H1 (cell line): ENCODE measurements around the gene SPPL3. TPM values are rescaled to one million over a fixed set of nuclear protein-coding genes. Genes with fewer than 3 reads are reported as not detected.

Experiments used
- CTCF ChIA-PET: fragments of 300-600 bp; sonication (Branson Sonifier 250); formaldehyde crosslinking; loops from one replicate; lab custom pipeline; 2021; ENCODE audit not compliant: partially characterized antibody; lab: Charles Lee
- POLR2A ChIA-PET: fragments of 300-600 bp; sonication (Branson Sonifier 250); formaldehyde crosslinking; loops from one replicate; lab custom pipeline; 2021; ENCODE audit warnings: inconsistent platforms; ENCODE audit not compliant: partially characterized antibody; lab: Charles Lee
- DNase-seq, 2 experiments: peaks; one replicate each; pipeline versions ENCODE4 v3.0.0 to v3.0.0-alpha.2; 2010 to 2022; ENCODE audit warnings: low spot score in 2 of 2, low read depth in 1 of 2, mixed read lengths in 1 of 2
- FAIRE-seq: peaks from 2 replicates; lab custom pipeline; 2011; peaks lifted over from hg19 to GRCh38; lab: Jason Lieb, UNC
- H2AFZ ChIP-seq: 2 replicates; pipeline ENCODE4 v1.8.1; 2012; ENCODE audit warnings: low read length, inconsistent platforms
- H2AK5ac ChIP-seq: 2 replicates; pipeline ENCODE4 v1.6.1; 2013; ENCODE audit warnings: low read depth, low read length
- H2BK120ac ChIP-seq: replicated peaks from 2 replicates; pipeline ENCODE3; 2013; ENCODE audit warnings: low read depth, low read length, inconsistent platforms
- H2BK12ac ChIP-seq: 2 replicates; pipeline ENCODE4 v1.6.1; 2013; ENCODE audit warnings: low read depth, low read length
- H2BK15ac ChIP-seq: 2 replicates; pipeline ENCODE4 v1.6.1; 2013; ENCODE audit warnings: low read length
- H2BK20ac ChIP-seq: 2 replicates; pipeline ENCODE4 v1.6.1; 2013; ENCODE audit warnings: low read length
- H2BK5ac ChIP-seq: 2 replicates; pipeline ENCODE4 v1.6.1; 2013; ENCODE audit warnings: low read depth, low read length
- H3K14ac ChIP-seq: 2 replicates; pipeline ENCODE4 v1.6.1; 2013; ENCODE audit warnings: inconsistent platforms; ENCODE audit not compliant: insufficient read length
- H3K18ac ChIP-seq: 2 replicates; pipeline ENCODE4 v1.6.1; 2013; ENCODE audit warnings: low read length; ENCODE audit errors: extremely low read depth
- H3K23ac ChIP-seq: 2 replicates; pipeline ENCODE4 v1.6.1; 2013; ENCODE audit warnings: inconsistent platforms; ENCODE audit not compliant: insufficient read length
- H3K23me2 ChIP-seq: 2 replicates; pipeline ENCODE4 v1.6.1; 2013; ENCODE audit warnings: low read depth, low read length
- H3K27ac ChIP-seq: 2 replicates; pipeline ENCODE4 v1.6.1; 2011; ENCODE audit warnings: low read depth, low read length, inconsistent platforms
- H3K27me3 ChIP-seq, 4 experiments: replicated peaks in 1 of 4; 1 replicate in 1 of 4; 2 replicates in 3 of 4; pipeline versions ENCODE4 v1.6.1 to v1.8.1; 2011 to 2013; ENCODE audit warnings: low read length in 3 of 4, mild to moderate bottlenecking in 3 of 4, inconsistent platforms in 2 of 4, mixed read lengths in 2 of 4, moderate library complexity in 1 of 4; ENCODE audit not compliant: control insufficient read depth in 3 of 4, insufficient read depth in 3 of 4; ENCODE audit errors: extremely low read depth in 1 of 4
- H3K36me3 ChIP-seq, 4 experiments: 2 replicates each; pipeline versions ENCODE4 v1.6.1 to v1.8.1; 2011 to 2013; ENCODE audit warnings: mild to moderate bottlenecking in 4 of 4, low read length in 3 of 4, moderate library complexity in 2 of 4, control low read depth in 1 of 4, inconsistent platforms in 1 of 4; ENCODE audit not compliant: insufficient read depth in 4 of 4, control insufficient read depth in 2 of 4
- H3K4ac ChIP-seq: replicated peaks from 2 replicates; pipeline ENCODE3; 2013; ENCODE audit warnings: low read length, low read depth, mixed read lengths, inconsistent platforms; ENCODE audit not compliant: insufficient read length
- H3K4me1 ChIP-seq, 4 experiments: replicated peaks in 1 of 4; 1 replicate in 1 of 4; 2 replicates in 3 of 4; pipeline versions ENCODE4 v1.6.1 to v1.8.1; 2011 to 2013; ENCODE audit warnings: low read length in 3 of 4, inconsistent platforms in 2 of 4, mixed read lengths in 1 of 4; ENCODE audit not compliant: insufficient read depth in 4 of 4, control insufficient read depth in 3 of 4
- H3K4me2 ChIP-seq, 2 experiments: 2 replicates each; pipeline versions ENCODE4 v1.6.1 to v1.8.1; 2011 to 2013; ENCODE audit warnings: low read depth in 2 of 2, low read length in 2 of 2, control low read depth in 1 of 2, inconsistent platforms in 1 of 2, mild to moderate bottlenecking in 1 of 2; ENCODE audit not compliant: insufficient read depth in 1 of 2
- H3K4me3 ChIP-seq, 4 experiments: fragments of 200-600, 300-600 bp in 1 of 4; sonication (generic), shearing (Covaris generic), sonication (Bioruptor Twin) in 1 of 4; 2 replicates each; pipeline versions ENCODE4 v1.5.1 to v1.8.1; 2011 to 2016; ENCODE audit warnings: low read length in 4 of 4, low read depth in 3 of 4, control low read depth in 2 of 4, inconsistent platforms in 2 of 4, mild to moderate bottlenecking in 2 of 4, mixed read lengths in 1 of 4, moderate library complexity in 1 of 4; ENCODE audit not compliant: insufficient read depth in 2 of 4; ENCODE audit errors: extremely low read depth in 1 of 4
- H3K56ac ChIP-seq: replicated peaks from 2 replicates; pipeline ENCODE3; 2013; ENCODE audit warnings: low read depth, mild to moderate bottlenecking, mixed read lengths, low read length, inconsistent platforms; ENCODE audit not compliant: insufficient read length
- H3K79me1 ChIP-seq: 2 replicates; pipeline ENCODE4 v1.6.1; 2013; ENCODE audit warnings: low read depth, low read length, control low read depth
- H3K79me2 ChIP-seq, 2 experiments: 2 replicates each; pipeline versions ENCODE4 v1.6.1 to v1.8.1; 2012 to 2013; ENCODE audit warnings: low read length in 2 of 2, mild to moderate bottlenecking in 2 of 2, inconsistent platforms in 1 of 2; ENCODE audit not compliant: insufficient read depth in 2 of 2, control insufficient read depth in 1 of 2
- H3K9ac ChIP-seq, 4 experiments: replicated peaks in 1 of 4; 1 replicate in 1 of 4; 2 replicates in 3 of 4; pipeline versions ENCODE4 v1.6.1 to v1.8.1; 2011 to 2013; ENCODE audit warnings: low read depth in 3 of 4, low read length in 3 of 4, control low read depth in 2 of 4, mild to moderate bottlenecking in 2 of 4, moderate library complexity in 2 of 4, inconsistent platforms in 1 of 4; ENCODE audit errors: extremely low read depth in 1 of 4
- H3K9me3 ChIP-seq, 2 experiments: 2 replicates each; pipeline versions ENCODE4 v1.6.1 to v1.8.1; 2012 to 2013; ENCODE audit warnings: mild to moderate bottlenecking in 2 of 2, moderate library complexity in 2 of 2, control low read depth in 1 of 2, inconsistent platforms in 1 of 2, low read depth in 1 of 2, low read length in 1 of 2, mixed read lengths in 1 of 2; ENCODE audit not compliant: insufficient read depth in 2 of 2
- H4K20me1 ChIP-seq, 2 experiments: replicated peaks in 1 of 2; 2 replicates each; pipeline versions ENCODE3 to v1.8.1; 2011 to 2013; ENCODE audit warnings: inconsistent platforms in 2 of 2, low read length in 2 of 2, mild to moderate bottlenecking in 1 of 2; ENCODE audit not compliant: insufficient read depth in 2 of 2, control insufficient read depth in 1 of 2
- H4K5ac ChIP-seq: 2 replicates; pipeline ENCODE4 v1.6.1; 2013; ENCODE audit warnings: low read length, low read depth, mixed read lengths, inconsistent platforms; ENCODE audit not compliant: insufficient read length
- H4K8ac ChIP-seq: 2 replicates; pipeline ENCODE4 v1.8.0; 2013; ENCODE audit warnings: mild to moderate bottlenecking, moderate library complexity, low read length, inconsistent platforms; ENCODE audit not compliant: insufficient read depth; ENCODE audit errors: extremely low read depth
- H4K91ac ChIP-seq: replicated peaks from 2 replicates; pipeline ENCODE3; 2013; ENCODE audit warnings: low read length, mixed read lengths, inconsistent platforms; ENCODE audit not compliant: insufficient read length
- RBBP5 ChIP-seq: IDR thresholded peaks from 2 replicates; pipeline ENCODE4 v1.7.1; 2012; ENCODE audit warnings: low read depth, mild to moderate bottlenecking, inconsistent platforms, low read length, moderate library complexity, borderline replicate concordance
- ZNF274 ChIP-seq: IDR thresholded peaks from 2 replicates; pipeline ENCODE4 v1.7.0; 2012; ENCODE audit warnings: low read length, borderline replicate concordance; ENCODE audit errors: extremely low read depth
- WGBS, 2 experiments: shearing (Covaris generic) in 1 of 2; methylation state at CpG; one replicate each; pipeline versions ENCODE4 v1.1.6 to v1.1.7; 2013 to 2015; ENCODE audit warnings: low lambda C conversion rate in 2 of 2, mixed read lengths in 2 of 2, inconsistent platforms in 1 of 2, low coverage in 1 of 2, missing lambda C conversion rate in 1 of 2; ENCODE audit not compliant: insufficient replicate concordance in 2 of 2, insufficient coverage in 1 of 2, insufficient read length in 1 of 2; ENCODE audit errors: extremely low coverage in 1 of 2, missing lambda C conversion rate in 1 of 2; 5-methylcytosine and 5-hydroxymethylcytosine counted together
- polyA plus RNA-seq, 7 experiments: library from polyadenylated mRNA; depleted of rRNA in 3 of 7; stranded (reverse) in 5 of 7; unstranded in 2 of 7; fragments of >200 nt in 5 of 7; fragments of 200-250 nt in 2 of 7; gene quantifications; 1 replicate in 5 of 7; 2 replicates in 1 of 7; 4 replicates in 1 of 7; pipeline versions ENCODE4 v1.2.1 to v1.2.3, GENCODE V29; 2011 to 2013; ENCODE audit warnings: missing spikeins in 2 of 7, mixed read lengths in 2 of 7
- total RNA-seq: library from RNA; stranded (reverse); fragmentation: NEBNext Ultra II Directional; extraction: Animal tissue kit (Norgen Biotek cat#: 25700); gene quantifications from 2 replicates; pipeline ENCODE4 v1.2.1, GENCODE V29; 2021
- TF ChIP-seq, protein P1 (sequence below), 3 experiments: IDR thresholded peaks; 1 replicate in 2 of 3; 2 replicates in 1 of 3; pipeline versions ENCODE4 v1.5.1 to v1.6.1; 2011; ENCODE audit warnings: low read length in 3 of 3, mild to moderate bottlenecking in 3 of 3, inconsistent platforms in 2 of 3, low read depth in 1 of 3, moderate library complexity in 1 of 3; ENCODE audit not compliant: insufficient read depth in 1 of 3; ENCODE audit errors: control extremely low read depth in 1 of 3

Gene SPPL3
- total and polyA plus RNA-seq, 2 of the 8 experiments (the other 6 are each of a cell fraction or from before 2014, with no cell fraction given) = 27.3 to 48.4 TPM

DNA sequence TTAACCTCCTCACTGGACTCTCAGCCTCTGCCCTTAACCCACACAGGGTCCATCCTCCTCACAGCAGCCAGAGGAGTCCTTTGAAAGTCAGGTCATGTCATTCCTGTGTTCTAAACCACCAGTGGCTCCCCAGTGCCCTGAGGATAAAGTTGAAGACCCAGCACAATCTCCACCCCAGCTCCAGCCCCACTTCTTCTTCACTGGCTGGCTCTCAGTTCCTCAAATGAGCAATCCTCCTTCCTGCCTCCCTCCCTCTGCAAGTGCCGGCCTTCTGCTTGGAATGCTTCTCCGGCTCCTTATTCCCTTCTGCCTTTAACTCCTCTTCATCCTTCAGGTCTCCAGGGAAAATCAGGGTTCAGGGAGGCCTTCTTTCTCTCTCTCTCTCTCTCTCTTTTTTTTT, 32.0 kb upstream of the SPPL3 start:
- Histone ChIP-seq H3K18ac (no peak overlapping the region), H4K20me1 (no peaks in the 10 kb centered on the region), H3K27ac (no peak overlapping the region), H2AK5ac (no peak overlapping the region), H3K23ac (no peak overlapping the region), H4K5ac (no peak overlapping the region), H3K9me3 (no peaks in the 10 kb centered on the region), H3K79me2 (no peaks in the 10 kb centered on the region), H3K4me2 (no peak overlapping the region), H3K4ac (no peak overlapping the region), H2BK20ac (no peak overlapping the region), H2BK15ac (no peak overlapping the region), H3K4me3 (no peak overlapping the region), H3K27me3 (no peaks in the 10 kb centered on the region), H3K4me1 (no peaks in the 10 kb centered on the region), H4K8ac (no peak overlapping the region), H3K36me3 (no peaks in the 10 kb centered on the region), H4K91ac (no peak overlapping the region), H2AFZ (no peak overlapping the region), H3K79me1 (no peaks in the 10 kb centered on the region), H3K56ac (no peak overlapping the region), H2BK120ac (no peak overlapping the region), H2BK5ac (no peak overlapping the region), H3K14ac (no peak overlapping the region), H3K9ac (no peak overlapping the region), H2BK12ac (no peak overlapping the region), H3K23me2 (0 out of 2 replicates have a peak, but pooled peaks cover 2% of the 10 kb centered on the region)
- ChIA-PET POLR2A (no interaction called here), CTCF (interaction anchor here (0.7 to 1.4 kb wide), 4 partner anchors 17 to 619 kb away, joined by 3 to 5 read pairs (median 4); no protein-coding TSS in a partner anchor)
- no peak for TF ChIP-seq RBBP5
- TF ChIP-seq, protein P1, sequence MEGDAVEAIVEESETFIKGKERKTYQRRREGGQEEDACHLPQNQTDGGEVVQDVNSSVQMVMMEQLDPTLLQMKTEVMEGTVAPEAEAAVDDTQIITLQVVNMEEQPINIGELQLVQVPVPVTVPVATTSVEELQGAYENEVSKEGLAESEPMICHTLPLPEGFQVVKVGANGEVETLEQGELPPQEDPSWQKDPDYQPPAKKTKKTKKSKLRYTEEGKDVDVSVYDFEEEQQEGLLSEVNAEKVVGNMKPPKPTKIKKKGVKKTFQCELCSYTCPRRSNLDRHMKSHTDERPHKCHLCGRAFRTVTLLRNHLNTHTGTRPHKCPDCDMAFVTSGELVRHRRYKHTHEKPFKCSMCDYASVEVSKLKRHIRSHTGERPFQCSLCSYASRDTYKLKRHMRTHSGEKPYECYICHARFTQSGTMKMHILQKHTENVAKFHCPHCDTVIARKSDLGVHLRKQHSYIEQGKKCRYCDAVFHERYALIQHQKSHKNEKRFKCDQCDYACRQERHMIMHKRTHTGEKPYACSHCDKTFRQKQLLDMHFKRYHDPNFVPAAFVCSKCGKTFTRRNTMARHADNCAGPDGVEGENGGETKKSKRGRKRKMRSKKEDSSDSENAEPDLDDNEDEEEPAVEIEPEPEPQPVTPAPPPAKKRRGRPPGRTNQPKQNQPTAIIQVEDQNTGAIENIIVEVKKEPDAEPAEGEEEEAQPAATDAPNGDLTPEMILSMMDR (IDR thresholded peaks at IDR 0.05; ENCODE audit: control extremely low read depth in 1 of 3, insufficient read depth in 1 of 3, low read depth in 1 of 3, low read length in 3 of 3) = no peak
- no peak for TF ChIP-seq ZNF274
- 95% methylated on average over 2 of the region's 2 CpGs; no CpG with 5 or more reads in 1 of the 2 experiments for WGBS, 2 experiments
- no peak for DNase-seq
- FAIRE-seq = no peak
